Subcutaneous adipose tissue (tissue), 4 donors: ENCODE results near the gene WDR49. TPM values are rescaled to one million over a fixed set of nuclear protein-coding genes. Genes with fewer than 3 reads are reported as not detected.

ENCODE experiments used
- total RNA-seq, 4 donors: library from RNA; depleted of rRNA; stranded (reverse); fragments of >200 nt; gene quantifications; one replicate each; pipeline ENCODE4 v1.1.0, GENCODE V29; 2016
- TF ChIP-seq, protein P1 (sequence below): fragments of 450-650 bp; IDR thresholded peaks from one replicate; pipeline ENCODE4 v1.5.1; 2016; ENCODE audit warnings: low read depth, mild to moderate bottlenecking, control low read depth, antibody characterized with exemption, moderate library complexity

Gene WDR49
- total RNA-seq, 4 donors from 2014 or later = 0.85 to 2.6 (median 1.6) TPM

DNA sequence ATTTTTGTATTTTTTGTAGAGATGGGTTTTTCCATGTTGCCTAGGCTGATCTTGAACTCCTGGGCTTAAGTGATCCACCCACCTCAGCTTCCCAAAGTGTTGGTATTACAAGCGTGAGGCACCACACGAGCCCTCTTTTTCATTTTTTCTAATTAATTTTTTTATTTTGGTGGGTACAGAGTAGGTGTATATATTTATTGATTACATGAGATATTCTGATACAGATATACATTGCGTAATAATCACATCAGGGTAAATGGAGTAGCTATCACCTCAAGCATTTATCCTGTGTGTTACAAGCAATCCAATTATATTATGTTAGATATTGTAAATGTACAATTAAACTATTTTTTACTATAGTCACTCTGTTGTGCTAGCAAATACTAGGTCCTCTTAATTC, 66.1 kb downstream of the WDR49 start:
- TF ChIP-seq, protein P1, sequence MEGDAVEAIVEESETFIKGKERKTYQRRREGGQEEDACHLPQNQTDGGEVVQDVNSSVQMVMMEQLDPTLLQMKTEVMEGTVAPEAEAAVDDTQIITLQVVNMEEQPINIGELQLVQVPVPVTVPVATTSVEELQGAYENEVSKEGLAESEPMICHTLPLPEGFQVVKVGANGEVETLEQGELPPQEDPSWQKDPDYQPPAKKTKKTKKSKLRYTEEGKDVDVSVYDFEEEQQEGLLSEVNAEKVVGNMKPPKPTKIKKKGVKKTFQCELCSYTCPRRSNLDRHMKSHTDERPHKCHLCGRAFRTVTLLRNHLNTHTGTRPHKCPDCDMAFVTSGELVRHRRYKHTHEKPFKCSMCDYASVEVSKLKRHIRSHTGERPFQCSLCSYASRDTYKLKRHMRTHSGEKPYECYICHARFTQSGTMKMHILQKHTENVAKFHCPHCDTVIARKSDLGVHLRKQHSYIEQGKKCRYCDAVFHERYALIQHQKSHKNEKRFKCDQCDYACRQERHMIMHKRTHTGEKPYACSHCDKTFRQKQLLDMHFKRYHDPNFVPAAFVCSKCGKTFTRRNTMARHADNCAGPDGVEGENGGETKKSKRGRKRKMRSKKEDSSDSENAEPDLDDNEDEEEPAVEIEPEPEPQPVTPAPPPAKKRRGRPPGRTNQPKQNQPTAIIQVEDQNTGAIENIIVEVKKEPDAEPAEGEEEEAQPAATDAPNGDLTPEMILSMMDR = no peak

GRCh38 chr3:167575000-167575600, 78.6 kb downstream of the WDR49 start:
- TF ChIP-seq, protein P1 = no peak

- TF ChIP-seq, protein P1 = no peak
These were observed 80.8 kb downstream of the WDR49 start for GRCh38 chr3:167572991-167573390.

GRCh38 chr3:167568634-167569033, 85.1 kb downstream of the WDR49 start:
- TF ChIP-seq, protein P1 = no peak

- TF ChIP-seq, protein P1 = no peak
These were observed 88.3 kb downstream of the WDR49 start for GRCh38 chr3:167565489-167565888.

GRCh38 chr3:167564612-167565011, 89.1 kb downstream of the WDR49 start:
- TF ChIP-seq, protein P1 = no peak

GRCh38 chr3:167559924-167560323, 93.8 kb downstream of the WDR49 start:
- TF ChIP-seq, protein P1 = no peak
